Transverse colon (tissue), 4 donors: ENCODE data around the gene B3GALNT2. TPM values are rescaled to one million over a fixed set of nuclear protein-coding genes. Genes with fewer than 3 reads are reported as not detected.

Experiments used
- DNase-seq: peaks from one replicate; pipeline ENCODE4 v3.0.0-alpha.2; 2019
- H3K27ac ChIP-seq, 4 donors: fragments of 200-600 bp; sonication (generic); 2 replicates each; pipeline ENCODE4 v1.5.1; 2016 to 2018; ENCODE audit warnings: inconsistent platforms in 4 of 4
- H3K27me3 ChIP-seq: fragments of 200-600 bp; sonication (generic); 2 replicates; pipeline ENCODE4 v1.5.1; 2017; ENCODE audit warnings: inconsistent platforms
- H3K36me3 ChIP-seq, 4 donors: fragments of 200-600 bp; sonication (generic); 2 replicates each; pipeline ENCODE4 v1.5.1; 2017 to 2019; ENCODE audit warnings: inconsistent platforms in 4 of 4
- H3K4me1 ChIP-seq, 4 donors: fragments of 200-600 bp; sonication (generic); 2 replicates each; pipeline ENCODE4 v1.5.1; 2017 to 2020; ENCODE audit warnings: inconsistent platforms in 4 of 4
- H3K4me3 ChIP-seq, 4 donors: fragments of 200-600 bp; sonication (generic); 1 replicate in 1 of 4; 2 replicates in 3 of 4; pipeline versions ENCODE4 v1.5.1 to v1.6.1; 2017 to 2019; ENCODE audit warnings: inconsistent platforms in 4 of 4
- H3K9me3 ChIP-seq, 2 donors: fragments of 200-600 bp; sonication (generic); 2 replicates each; pipeline ENCODE4 v1.5.1; 2017 to 2019; ENCODE audit warnings: inconsistent platforms in 2 of 2
- CTCF ChIP-seq, 5 experiments: fragments of 200-600 bp in 3 of 5; fragments of 450-650 bp in 2 of 5; sonication (generic) in 3 of 5; IDR thresholded peaks; 1 replicate in 2 of 5; 2 replicates in 3 of 5; pipeline ENCODE4 v1.5.1; 2016 to 2017; ENCODE audit warnings: antibody characterized with exemption in 5 of 5, inconsistent platforms in 3 of 5, mild to moderate bottlenecking in 2 of 5, moderate library complexity in 1 of 5
- EP300 ChIP-seq: sonication (generic); formaldehyde crosslinking; IDR thresholded peaks from one replicate; pipeline ENCODE4 v1.6.1; 2017; ENCODE audit warnings: antibody characterized with exemption, low read depth
- POLR2A ChIP-seq: fragments of 450-650 bp; IDR thresholded peaks from one replicate; pipeline ENCODE4 v1.6.1; 2016; ENCODE audit warnings: antibody characterized with exemption, mild to moderate bottlenecking, moderate library complexity
- POLR2AphosphoS5 ChIP-seq, 3 donors: sonication (generic); formaldehyde crosslinking; IDR thresholded peaks; one replicate each; pipeline ENCODE4 v1.6.1; 2016; ENCODE audit warnings: antibody characterized with exemption in 3 of 3
- WGBS, 2 donors: methylation state at CpG; one replicate each; pipeline ENCODE4 v1.1.5; 2018; ENCODE audit warnings: low coverage in 1 of 2; 5-methylcytosine and 5-hydroxymethylcytosine counted together
- in situ Hi-C, 4 donors: fragments of 200-750 bp; cut with MboI; loops; one replicate each; pipeline versions ENCODE4 v1.15.0 to v1.15.1; 2017; ENCODE audit warnings: low sequenced_read_pairs in 3 of 4, low pct_ligation_motif_present in 1 of 4, low pct_unique_long_range_greater_than_20kb in 1 of 4
- intact Hi-C: fragments of 100-400 bp; cut with DNase I; formaldehyde crosslinking; loops from one replicate; pipeline ENCODE4 v1.15.1; 2023; ENCODE audit warnings: low total_unique reads
- total RNA-seq, 4 donors: library from RNA; depleted of rRNA; stranded (reverse); fragments of >200 nt; gene quantifications; one replicate each; pipeline ENCODE4 v1.1.0, GENCODE V29; 2016

The B3GALNT2 gene
- total RNA-seq, 4 donors from 2014 or later = 21.4 to 42.2 (median 30.5) TPM

GRCh38 chr1:235424092-235424491, 80.2 kb downstream of the B3GALNT2 start:
- intact Hi-C loops (no loop called here), in situ Hi-C loops (loop anchor here in 2 of 4 donors (25.0 kb wide), 2 partner anchors 312 to 937 kb away; partner anchors contain the start of gene TARBP1 (in 1 of the 2))
- Histone ChIP-seq H3K4me3 (no peak overlapping the region), H3K4me1 (no peaks in the 10 kb centered on the region), H3K27ac (no peak overlapping the region), H3K36me3 (no peaks in the 10 kb centered on the region), H3K27me3 (no peaks in the 10 kb centered on the region), H3K9me3 (no peaks in the 10 kb centered on the region)
- 81 to 86% methylated on average over 7 to 8 of the region's 8 CpGs for WGBS, 2 donors
- DNase-seq = no peak
- no peak for TF ChIP-seq POLR2A
- no peak for TF ChIP-seq POLR2AphosphoS5 (IDR thresholded peaks at IDR 0.05)
- no peak for TF ChIP-seq EP300
- TF ChIP-seq CTCF (IDR thresholded peaks at IDR 0.05) = no peak

- no peaks in the 10 kb centered on the region for H3K9me3 ChIP-seq
These were observed 81.0 kb downstream of the B3GALNT2 start for GRCh38 chr1:235423214-235423652.

GRCh38 chr1:235421751-235422150, 82.5 kb downstream of the B3GALNT2 start:
- DNase-seq = no peak
- intact Hi-C loops (no loop called here), in situ Hi-C loops (loop anchor here in 2 of 4 donors (25.0 kb wide), 2 partner anchors 309 to 934 kb away; partner anchors contain the start of gene TARBP1 (in 1 of the 2))
- WGBS, 2 donors = 79% methylated on average over 3 of the region's 3 CpGs; no CpG with 5 or more reads in 1 of the 2 donors
- TF ChIP-seq CTCF (IDR thresholded peaks at IDR 0.05) (no peak), POLR2AphosphoS5 (IDR thresholded peaks at IDR 0.05) (no peak), POLR2A (no peak), EP300 (no peak)
- H3K4me1 ChIP-seq = peaks cover 0 to 2% (median 0%) of the 10 kb centered on the region in 4 donors
- H3K27ac ChIP-seq = no peak overlapping the region
- H3K36me3 ChIP-seq = no peaks in the 10 kb centered on the region
- H3K27me3 ChIP-seq = no peaks in the 10 kb centered on the region
- no peak overlapping the region for H3K4me3 ChIP-seq
- H3K9me3 ChIP-seq = no peaks in the 10 kb centered on the region

More at GRCh38 chr1:235423214-235423652, 81.0 kb downstream of the B3GALNT2 start:
- Histone ChIP-seq H3K27me3 (no peaks in the 10 kb centered on the region), H3K4me3 (no peak overlapping the region), H3K27ac (no peak overlapping the region), H3K4me1 (no peaks in the 10 kb centered on the region), H3K36me3 (no peaks in the 10 kb centered on the region)
- TF ChIP-seq CTCF (IDR thresholded peaks at IDR 0.05) = no peak
- TF ChIP-seq POLR2A = no peak
- TF ChIP-seq EP300 = no peak
- TF ChIP-seq POLR2AphosphoS5 (IDR thresholded peaks at IDR 0.05) = no peak
- intact Hi-C loops = no loop called here
- DNase-seq = no peak
- in situ Hi-C loops = loop anchor here in 2 of 4 donors (25.0 kb wide), 2 partner anchors 311 to 936 kb away; partner anchors contain the start of gene TARBP1 (in 1 of the 2)
- WGBS, 2 donors = 60 to 70% methylated on average over 1 to 12 of the region's 12 CpGs

- TF ChIP-seq CTCF (IDR thresholded peaks at IDR 0.05) (peak; percentile 76 to 87 (median 80)), POLR2AphosphoS5 (IDR thresholded peaks at IDR 0.05) (no peak)
- in situ Hi-C loops (loop anchor here (5.0 to 25.0 kb wide), 7 partner anchors 162 to 942 kb away; partner anchors contain the start of gene TARBP1 (in 2 of the 4)), intact Hi-C loops (loop anchor here (10.0 kb wide), 1 partner anchor 312 kb away; no protein-coding TSS in a partner anchor)
- Histone ChIP-seq H3K36me3 (no peaks in the 10 kb centered on the region), H3K4me1 (peaks cover 0 to 5% (median 0%) of the 10 kb centered on the region in 4 donors), H3K27ac (no peak overlapping the region), H3K27me3 (no peaks in the 10 kb centered on the region), H3K9me3 (no peaks in the 10 kb centered on the region), H3K4me3 (no peak overlapping the region)
- peak; percentile 63 for DNase-seq
- WGBS, 2 donors = 39 to 45% methylated on average over 6 to 8 of the region's 8 CpGs
These were observed 87.1 kb downstream of the B3GALNT2 start for GRCh38 chr1:235417086-235417697.
